Stimulated activated CD4-positive, alpha-beta T cell treated with anti-CD3 and anti-CD28 coated beads, TNF-alpha, amount 100 ng/mL, for 1 hour (primary cell): ENCODE measurements around the gene OR6Q1.
"Not testable (repeated sequence)": the region's sequence is repeated elsewhere in the genome, so short reads cannot be mapped to it uniquely, and the experiment has no call there.

Source experiments
- DNase-seq, 3 donors: peaks; one replicate each; pipeline ENCODE4 v3.0.0-alpha.2; 2020; ENCODE audit warnings: low read depth in 3 of 3, low spot score in 1 of 3

The OR6Q1 gene

GRCh38 chr11:58030653-58031052, at the start of gene OR6Q1:
Gene OR6Q1 (plus strand): TSS chr11:58030953. CDS start chr11:58030953, 0 bp downstream.
- no peak for DNase-seq

- DNase-seq: no peak
Measured at GRCh38 chr11:57981536-57981935, 49.2 kb upstream of the OR6Q1 start.

GRCh38 chr11:57982776-57983175, 48.0 kb upstream of the OR6Q1 start:
- no peak for DNase-seq

GRCh38 chr11:57983191-57983590, 47.6 kb upstream of the OR6Q1 start:
- no peak for DNase-seq

GRCh38 chr11:57999523-57999922, 31.2 kb upstream of the OR6Q1 start:
- DNase-seq: not testable (repeated sequence)

GRCh38 chr11:58000021-58000420, 30.7 kb upstream of the OR6Q1 start:
- not testable (repeated sequence) for DNase-seq

- no peak for DNase-seq
Measured at GRCh38 chr11:58000699-58001098, 30.1 kb upstream of the OR6Q1 start.

- no peak for DNase-seq
Measured at GRCh38 chr11:58003036-58003435, 27.7 kb upstream of the OR6Q1 start.

GRCh38 chr11:58003591-58003990, 27.2 kb upstream of the OR6Q1 start:
- DNase-seq: no peak

GRCh38 chr11:58004664-58005063, 26.1 kb upstream of the OR6Q1 start:
- no peak for DNase-seq

- DNase-seq: no peak
Measured at GRCh38 chr11:58006940-58007339, 23.8 kb upstream of the OR6Q1 start.

GRCh38 chr11:58011771-58012170, 19.0 kb upstream of the OR6Q1 start:
- no peak for DNase-seq

GRCh38 chr11:58023435-58023931, 7.3 kb upstream of the OR6Q1 start, which contains the start of gene OR9Q1:
Gene OR9Q1 (plus strand): TSS chr11:58023881. CDS start chr11:58179445, 155,564 bp downstream.
- DNase-seq: no peak

- DNase-seq: no peak
Measured at GRCh38 chr11:58024601-58025091, 6.1 kb upstream of the OR6Q1 start.

- DNase-seq: no peak
Measured at GRCh38 chr11:58027341-58027740, 3.4 kb upstream of the OR6Q1 start.

GRCh38 chr11:58028687-58029411, 1.9 kb upstream of the OR6Q1 start:
- no peak for DNase-seq

- no peak for DNase-seq
Measured at GRCh38 chr11:58034471-58034870, 3.7 kb downstream of the OR6Q1 start.

- no peak for DNase-seq
Measured at GRCh38 chr11:58039589-58039988, 8.8 kb downstream of the OR6Q1 start.

- no peak for DNase-seq
Measured at GRCh38 chr11:58043379-58043778, 12.6 kb downstream of the OR6Q1 start.

- no peak for DNase-seq
Measured at GRCh38 chr11:58046231-58046630, 15.5 kb downstream of the OR6Q1 start.

GRCh38 chr11:58047818-58048217, 17.1 kb downstream of the OR6Q1 start:
- DNase-seq: no peak

GRCh38 chr11:58055806-58056401, 25.2 kb downstream of the OR6Q1 start:
- DNase-seq: no peak
